OCI-LY3 (cell line): ENCODE results near the gene ABCC3.

Source experiments
- EZH2phosphoT487 ChIP-seq: fragments of 200-600 bp; shearing (Covaris generic); IDR thresholded peaks from 2 replicates; pipeline ENCODE4 v1.6.1; 2018; ENCODE audit warnings: antibody characterized with exemption, mixed run types, low read depth
- TF ChIP-seq, protein P1 (sequence below): fragments of 200-600, 300-600 bp; sonication (generic); IDR thresholded peaks from 2 replicates; pipeline ENCODE4 v1.5.1; 2014; ENCODE audit warnings: antibody characterized with exemption, low read length, low read depth

DNA sequence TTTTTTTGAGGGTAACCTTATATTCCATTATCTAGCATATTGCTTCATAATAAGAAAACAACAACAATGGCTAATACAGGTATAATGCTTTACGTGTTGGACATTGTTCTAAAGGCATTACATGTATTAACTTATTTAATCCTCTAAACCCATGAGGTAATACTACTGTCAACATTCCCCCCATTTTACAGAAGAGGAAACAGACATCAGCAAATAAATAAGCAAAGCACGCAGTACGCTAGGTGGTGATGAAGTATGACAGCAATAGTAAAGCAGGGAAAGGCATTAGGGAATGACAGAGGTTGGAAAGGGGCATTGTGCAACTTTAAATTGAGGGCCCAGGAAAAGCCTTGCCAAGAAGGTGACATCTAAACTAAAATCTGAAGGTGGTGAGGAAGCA, 68.5 kb downstream of the ABCC3 start:
- TF ChIP-seq, protein P1, sequence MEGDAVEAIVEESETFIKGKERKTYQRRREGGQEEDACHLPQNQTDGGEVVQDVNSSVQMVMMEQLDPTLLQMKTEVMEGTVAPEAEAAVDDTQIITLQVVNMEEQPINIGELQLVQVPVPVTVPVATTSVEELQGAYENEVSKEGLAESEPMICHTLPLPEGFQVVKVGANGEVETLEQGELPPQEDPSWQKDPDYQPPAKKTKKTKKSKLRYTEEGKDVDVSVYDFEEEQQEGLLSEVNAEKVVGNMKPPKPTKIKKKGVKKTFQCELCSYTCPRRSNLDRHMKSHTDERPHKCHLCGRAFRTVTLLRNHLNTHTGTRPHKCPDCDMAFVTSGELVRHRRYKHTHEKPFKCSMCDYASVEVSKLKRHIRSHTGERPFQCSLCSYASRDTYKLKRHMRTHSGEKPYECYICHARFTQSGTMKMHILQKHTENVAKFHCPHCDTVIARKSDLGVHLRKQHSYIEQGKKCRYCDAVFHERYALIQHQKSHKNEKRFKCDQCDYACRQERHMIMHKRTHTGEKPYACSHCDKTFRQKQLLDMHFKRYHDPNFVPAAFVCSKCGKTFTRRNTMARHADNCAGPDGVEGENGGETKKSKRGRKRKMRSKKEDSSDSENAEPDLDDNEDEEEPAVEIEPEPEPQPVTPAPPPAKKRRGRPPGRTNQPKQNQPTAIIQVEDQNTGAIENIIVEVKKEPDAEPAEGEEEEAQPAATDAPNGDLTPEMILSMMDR: no peak
- TF ChIP-seq EZH2phosphoT487: no peak
